GM15510 (cell line): ENCODE results near the gene ARFRP1.

ENCODE experiments used
- POLR2A ChIP-seq: IDR thresholded peaks from 3 replicates; pipeline ENCODE4 v1.6.1; 2011; ENCODE audit warnings: borderline replicate concordance; ENCODE audit not compliant: insufficient read length; ENCODE audit errors: extremely low read depth

ARFRP1 gene

DNA sequence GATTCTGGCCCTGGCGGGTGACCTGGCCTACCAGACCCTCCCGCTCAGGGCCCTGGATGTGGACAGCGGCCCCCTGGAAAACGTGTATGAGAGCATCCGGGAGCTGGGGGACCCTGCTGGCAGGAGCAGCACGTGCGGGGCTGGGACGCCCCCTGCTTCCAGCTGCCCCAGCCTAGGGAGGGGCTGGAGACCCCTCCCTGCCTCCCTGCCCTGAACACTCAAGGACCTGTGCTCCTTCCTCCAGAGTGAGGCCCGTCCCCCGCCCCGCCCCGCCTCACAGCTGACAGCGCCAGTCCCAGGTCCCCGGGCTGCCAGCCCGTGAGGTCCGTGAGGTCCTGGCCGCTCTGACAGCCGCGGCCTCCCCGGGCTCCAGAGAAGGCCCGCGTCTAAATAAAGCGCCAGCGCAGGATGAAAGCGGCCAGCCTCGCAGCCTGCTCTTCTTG lies 30.9 kb upstream of the ARFRP1 start:
- no peak for TF ChIP-seq POLR2A

DNA sequence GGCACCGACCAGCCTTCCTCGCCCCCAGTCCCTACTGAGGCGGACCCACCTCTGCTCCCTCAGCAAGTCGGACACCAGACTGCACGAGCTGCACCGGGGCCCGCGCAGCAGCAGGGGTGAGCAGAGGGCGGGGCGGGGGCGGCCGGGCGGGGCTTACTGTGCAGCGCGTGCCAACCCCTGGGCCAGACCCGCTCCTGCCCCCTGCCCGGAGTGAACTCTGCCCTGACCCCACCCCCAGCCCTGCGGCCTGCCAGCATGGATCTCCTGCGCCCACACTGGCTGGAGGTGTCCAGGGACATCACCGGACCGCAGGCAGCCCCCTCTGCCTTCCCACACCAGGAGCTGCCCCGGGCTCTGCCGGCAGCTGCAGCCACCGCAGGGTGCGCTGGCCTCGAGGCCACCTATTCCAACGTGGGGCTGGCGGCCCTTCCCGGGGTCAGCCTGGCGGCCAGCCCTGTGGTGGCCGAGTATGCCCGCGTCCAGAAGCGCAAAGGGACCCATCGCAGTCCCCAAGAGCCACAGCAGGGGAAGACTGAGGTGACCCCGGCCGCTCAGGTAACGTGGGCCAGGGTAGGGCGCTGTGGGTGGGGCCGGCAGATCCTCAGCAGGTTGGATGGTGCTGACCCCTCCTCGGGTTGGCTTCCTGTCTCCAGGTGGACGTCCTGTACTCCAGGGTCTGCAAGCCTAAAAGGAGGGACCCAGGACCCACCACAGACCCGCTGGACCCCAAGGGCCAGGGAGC lies 30.3 kb upstream of the ARFRP1 start:
- peak; percentile 63 for TF ChIP-seq POLR2A

DNA sequence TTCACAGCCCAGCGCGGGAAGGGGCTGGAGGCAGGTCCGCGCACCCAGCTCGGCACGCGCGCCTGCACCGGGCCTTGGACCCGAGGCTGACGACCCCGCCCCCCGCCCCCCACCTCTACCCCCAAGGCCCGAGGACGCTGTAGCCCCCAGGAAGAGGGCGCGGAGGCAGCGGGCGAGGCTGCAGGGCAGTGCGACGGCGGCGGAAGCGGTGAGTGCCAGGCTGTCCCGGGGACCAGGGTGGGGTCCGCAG lies 29.8 kb upstream of the ARFRP1 start:
- TF ChIP-seq POLR2A: no peak

DNA sequence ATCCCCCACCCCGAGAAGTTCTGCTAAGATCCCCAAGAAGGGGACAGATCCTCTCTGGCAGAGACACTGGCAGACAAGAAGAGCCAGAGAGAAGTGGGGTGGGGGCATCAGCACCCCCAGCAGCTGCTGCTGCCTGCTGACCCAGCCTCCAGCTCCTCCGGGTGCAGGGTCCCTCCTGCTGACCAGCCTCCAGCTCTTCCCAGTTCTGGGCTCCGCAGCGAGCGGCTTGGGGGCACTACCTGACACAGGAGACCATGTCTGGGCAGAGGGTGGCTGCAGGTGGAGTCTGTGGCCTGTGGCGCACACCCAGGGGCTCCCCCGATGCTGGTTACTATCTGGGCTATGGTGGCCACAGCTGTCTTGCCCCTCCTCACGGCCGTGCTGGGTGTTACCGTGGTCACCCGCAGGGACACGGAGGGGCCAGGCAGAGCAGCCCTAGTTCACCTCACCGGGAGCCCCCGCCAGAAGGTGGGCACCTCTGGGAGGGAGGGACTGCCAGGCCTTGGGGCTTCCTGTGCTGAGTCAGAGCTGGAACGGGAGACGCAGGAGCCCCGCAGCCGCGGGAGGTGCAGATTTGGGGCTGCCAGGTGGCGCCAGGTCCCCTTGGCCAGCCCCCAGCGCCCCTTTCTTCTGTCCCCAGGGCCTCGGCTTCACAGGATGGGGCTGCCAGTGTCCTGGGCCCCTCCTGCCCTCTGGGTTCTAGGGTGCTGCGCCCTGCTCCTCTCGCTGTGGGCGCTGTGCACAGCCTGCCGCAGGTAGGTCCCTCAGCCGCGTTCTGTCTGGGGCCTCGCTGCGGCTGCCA lies 29.3 kb upstream of the ARFRP1 start:
- TF ChIP-seq POLR2A: peak; percentile 27

DNA sequence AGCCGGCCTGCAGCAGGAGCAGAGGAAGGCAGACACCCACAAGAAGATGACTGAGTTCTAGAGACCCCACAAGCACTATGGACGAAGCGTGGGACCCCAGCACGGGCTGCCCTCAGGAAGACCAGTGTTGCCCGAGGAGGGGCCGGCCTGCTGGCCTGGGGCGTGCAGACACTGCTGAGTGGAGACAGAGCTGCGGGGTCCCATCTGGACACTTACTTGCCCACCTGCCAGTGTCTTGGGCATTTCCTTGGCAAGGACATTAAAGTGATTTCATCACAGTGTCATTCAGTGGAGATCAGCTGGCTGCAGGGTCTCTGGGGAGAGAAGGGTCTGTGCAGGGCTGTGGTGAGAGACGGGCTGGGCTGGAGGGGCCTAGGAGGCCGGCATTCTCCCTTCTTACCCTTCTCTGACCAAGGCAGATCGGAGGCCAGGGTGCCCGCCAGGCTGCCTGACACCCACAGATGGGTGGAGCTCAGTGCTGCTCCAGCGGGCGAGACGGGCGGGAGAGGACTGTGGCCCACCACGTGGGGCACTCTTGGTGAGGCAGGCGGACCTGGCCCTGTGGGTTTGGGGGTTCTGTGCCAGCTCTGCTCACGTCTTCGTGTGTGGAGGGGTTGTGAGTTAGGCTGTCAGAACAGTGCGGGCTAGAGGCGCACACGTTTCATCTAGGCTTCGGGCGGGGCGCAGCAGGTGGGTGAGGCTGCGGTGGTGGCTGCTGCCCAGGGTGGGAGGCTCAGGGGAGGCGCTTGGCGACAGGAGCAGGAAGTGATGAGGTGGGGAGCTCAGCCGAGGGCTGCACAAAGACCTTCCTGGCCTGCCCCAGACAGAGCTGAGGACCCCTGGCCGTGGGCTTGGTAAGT lies 28.3 kb upstream of the ARFRP1 start, which contains the start of gene LIME1:
Gene LIME1 (plus strand): TSS at position 806 of the 860 bp plus-strand sequence. CDS start 886 bp downstream, outside the sequence.
- TF ChIP-seq POLR2A: peak; percentile 31

DNA sequence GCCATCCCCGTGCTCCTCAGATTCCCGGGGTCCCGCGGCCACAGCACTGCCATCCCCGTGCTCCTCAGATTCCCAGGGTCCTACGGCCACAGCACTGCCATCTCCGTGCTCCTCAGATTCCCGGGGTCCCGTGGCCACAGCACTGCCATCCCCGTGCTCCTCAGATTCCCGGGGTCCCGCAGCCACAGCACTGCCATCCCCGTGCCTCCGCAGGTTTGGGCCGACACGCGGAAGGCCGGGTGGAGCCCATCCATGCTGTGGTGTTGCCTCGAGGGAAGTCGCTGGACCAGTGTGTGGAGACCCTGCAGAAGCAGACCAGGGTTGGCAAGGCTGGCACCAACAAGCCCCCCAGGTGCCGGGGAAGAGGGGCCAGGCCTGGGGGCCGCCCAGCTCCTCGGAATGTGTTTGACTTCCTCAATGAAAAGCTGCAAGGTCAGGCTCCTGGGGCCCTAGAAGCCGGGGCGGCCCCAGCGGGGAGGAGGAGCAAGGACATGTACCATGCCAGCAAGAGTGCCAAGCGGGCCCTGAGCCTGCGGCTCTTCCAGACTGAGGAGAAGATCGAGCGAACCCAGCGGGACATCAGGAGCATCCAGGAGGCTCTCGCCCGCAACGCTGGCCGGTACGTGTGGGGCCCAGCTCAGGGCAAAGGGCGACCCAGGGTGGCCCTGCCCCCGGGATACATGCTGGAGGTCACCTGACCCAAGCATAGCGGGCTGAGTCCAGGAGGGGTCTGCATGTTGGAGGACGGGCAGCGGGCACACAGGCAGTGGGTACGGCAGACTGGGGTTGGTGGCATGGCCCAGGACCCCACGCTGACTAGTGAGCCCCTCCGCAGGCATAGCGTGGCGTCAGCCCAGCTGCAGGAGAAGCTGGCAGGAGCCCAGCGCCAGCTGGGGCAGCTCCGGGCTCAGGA lies 27.4 kb upstream of the ARFRP1 start:
- no peak for TF ChIP-seq POLR2A

DNA sequence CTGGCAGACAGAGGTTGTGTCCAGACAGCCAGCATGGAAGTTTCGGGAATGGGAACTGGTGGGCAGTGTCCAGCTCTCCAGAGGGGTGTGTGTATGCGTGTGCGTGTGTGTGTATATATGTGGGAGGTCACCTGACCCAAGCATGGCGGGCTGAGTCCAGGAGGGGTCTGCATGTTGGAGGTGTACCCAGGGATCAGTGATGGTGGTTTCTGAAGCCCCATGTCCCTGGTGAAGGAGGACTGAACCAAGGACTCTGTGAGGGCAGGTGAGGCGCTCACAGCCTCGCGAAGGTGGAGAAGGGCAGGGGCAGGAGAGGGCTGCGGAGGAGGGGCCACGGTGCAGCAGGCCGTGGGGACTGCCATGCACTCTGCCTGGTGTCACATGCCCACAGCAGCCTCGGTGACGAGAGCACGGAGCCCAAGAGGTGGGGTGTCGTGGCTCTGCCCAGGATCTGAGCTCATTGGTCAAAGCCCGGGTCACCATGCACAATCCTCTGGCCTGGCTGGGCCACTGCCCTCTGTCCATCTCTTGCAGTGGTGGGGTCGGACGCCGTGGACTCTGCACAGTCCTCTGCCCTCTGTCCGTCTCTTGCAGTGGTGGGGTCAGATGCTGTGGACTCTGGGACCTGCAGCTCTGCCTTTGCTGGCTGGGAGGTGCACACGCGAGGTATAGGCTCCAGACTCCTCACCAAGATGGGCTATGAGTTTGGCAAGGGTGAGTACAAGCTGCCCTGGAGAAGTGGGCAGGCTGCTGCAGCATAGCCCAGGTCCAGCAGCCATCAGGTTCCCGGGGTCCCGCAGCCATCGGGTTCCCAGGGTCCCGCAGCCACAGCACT lies 26.6 kb upstream of the ARFRP1 start:
- no peak for TF ChIP-seq POLR2A

DNA sequence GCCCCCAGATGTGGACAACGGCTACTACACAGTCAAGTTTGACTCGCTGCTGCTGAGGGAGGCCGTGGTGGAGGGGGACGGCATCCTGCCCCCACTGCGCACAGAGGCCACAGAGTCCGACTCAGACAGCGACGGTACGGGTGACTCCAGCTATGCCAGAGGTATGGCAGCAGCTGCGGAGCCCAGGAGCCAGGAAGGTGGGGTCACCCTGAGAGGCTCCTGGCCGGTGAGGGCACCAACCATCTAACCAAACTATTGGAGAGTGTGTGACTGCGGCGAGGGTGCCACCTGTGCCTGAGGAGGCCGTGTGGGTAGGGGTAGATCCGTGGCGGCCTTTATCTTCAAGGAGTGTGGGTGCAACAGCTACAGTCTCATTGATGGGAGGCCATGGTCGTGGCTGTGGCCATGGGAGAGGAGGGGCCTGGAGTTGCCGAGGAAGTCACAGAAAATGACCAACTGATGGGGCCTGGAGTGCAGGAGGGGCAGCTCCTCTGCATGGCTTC lies 25.9 kb upstream of the ARFRP1 start:
- TF ChIP-seq POLR2A: no peak

DNA sequence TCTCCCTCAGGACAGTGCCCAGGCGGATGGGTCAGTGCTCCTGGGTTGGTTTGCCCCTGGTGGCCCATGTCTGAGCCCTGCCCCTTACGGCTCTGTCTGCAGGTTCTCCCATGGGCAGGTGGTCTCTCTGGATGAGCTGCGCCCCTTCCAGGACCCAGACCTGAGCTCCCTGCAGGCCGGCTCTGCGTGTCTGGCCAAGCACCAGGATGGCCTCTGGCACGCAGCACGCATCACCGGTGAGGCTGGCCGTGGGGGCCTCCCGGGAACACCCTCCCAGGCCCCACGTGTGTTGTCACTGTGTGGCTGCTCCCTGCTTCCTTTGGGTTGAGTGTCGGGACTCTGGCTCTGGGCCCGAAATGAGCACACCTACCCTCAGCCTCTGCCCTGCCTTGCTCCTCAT lies 25.3 kb upstream of the ARFRP1 start:
- TF ChIP-seq POLR2A: no peak

DNA sequence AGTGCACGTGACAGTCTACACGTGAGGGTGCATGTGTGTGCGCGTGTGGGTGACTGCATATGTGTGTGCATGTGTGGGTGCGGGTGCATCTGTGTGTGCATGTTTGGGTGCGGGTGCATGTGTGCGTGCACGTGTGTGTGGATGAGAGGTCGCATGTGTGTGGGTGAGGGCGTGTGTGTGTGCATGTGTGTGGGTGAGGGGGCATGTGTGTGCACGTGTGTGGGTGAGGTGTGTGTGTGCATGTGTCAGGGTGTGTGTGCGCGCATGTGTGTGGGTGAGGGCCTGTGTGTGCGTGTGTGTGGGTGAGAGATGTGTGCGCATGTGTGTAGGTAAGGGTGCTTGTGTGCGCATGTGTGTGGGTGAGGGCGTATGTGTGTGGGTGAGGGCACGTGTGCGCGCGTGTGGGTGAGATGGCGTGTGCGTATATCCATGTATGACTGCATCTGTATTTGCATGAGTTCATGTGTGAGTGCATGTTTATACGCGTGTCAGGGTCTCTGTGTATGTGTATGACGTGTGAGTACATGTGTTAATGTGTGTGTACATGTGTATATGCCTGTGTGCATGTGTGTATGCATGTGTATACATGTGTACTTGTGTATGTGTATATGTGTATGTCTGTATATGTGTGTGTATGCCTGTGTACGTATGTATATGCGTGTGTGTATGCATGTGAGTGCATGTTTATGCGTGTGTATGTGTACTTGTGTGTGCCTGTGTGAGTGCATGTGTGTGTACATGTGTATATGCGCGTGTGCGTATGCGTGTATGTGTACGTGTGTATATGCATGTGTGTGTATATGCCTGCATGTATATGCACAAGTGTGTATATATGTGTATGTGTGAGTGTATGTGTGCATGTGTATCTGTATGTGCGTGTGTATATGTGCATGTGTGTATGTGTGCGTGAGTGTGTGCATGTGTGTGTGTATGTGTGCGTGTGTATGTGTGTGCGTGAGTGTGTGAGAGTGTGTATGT lies 24.6 kb upstream of the ARFRP1 start:
- TF ChIP-seq POLR2A: no peak

DNA sequence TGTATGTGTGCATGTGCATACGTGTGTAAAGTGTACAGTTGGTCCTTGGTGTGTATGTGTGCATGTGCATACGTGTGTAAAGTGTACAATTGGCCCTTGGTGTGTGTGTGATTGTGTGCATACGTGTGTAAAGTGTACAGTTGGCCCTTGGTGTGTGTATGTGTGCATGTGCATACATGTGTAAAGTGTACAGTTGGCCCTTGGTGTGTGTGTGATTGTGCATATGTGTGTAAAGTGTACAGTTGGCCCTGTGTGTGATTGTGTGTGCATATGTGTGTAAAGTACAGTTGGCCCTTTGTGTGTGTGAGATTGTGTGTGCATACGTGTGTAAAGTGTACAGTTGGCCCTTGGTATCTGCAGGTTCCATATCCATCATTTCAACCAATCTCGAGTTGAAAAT lies 23.6 kb upstream of the ARFRP1 start:
- no peak for TF ChIP-seq POLR2A

DNA sequence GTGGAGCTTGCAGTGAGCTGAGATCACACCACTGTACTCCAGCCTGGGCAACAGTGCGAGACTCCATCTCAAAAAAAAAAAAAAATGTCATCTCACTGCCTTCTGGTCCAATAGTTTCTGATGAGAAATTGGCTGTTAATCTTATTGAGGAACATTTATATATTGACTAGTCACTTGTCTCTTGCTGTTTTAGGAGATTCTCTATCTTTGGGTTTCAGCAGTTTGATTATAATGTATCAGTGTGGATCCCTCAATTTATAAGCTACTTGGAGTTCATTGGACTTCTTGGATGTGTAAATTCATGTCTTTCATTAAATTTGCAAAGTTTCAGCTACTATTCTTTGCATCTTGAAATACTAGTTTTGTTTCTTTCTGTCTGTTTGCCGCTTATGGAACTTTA lies 11.2 kb upstream of the ARFRP1 start:
- TF ChIP-seq POLR2A: no peak

DNA sequence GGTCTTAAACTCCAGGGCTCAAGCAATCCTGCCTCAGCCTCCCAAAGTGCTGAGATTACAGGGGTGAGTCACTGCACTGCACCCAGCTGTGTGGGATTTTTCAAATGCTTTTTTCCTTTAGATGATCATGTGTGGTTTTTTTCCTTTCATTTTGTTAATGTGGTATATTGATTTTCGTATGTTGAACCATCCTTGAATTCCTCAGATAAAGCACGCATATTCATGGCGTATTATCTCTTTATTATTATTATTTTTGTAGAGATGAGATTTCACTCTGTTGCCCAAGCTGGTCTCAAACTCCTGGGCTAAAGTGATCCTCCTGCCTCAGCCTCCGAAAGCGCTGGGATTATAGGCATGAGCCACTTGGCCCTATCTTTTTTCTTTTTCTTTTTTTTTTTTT lies 7.1 kb upstream of the ARFRP1 start:
- no peak for TF ChIP-seq POLR2A

DNA sequence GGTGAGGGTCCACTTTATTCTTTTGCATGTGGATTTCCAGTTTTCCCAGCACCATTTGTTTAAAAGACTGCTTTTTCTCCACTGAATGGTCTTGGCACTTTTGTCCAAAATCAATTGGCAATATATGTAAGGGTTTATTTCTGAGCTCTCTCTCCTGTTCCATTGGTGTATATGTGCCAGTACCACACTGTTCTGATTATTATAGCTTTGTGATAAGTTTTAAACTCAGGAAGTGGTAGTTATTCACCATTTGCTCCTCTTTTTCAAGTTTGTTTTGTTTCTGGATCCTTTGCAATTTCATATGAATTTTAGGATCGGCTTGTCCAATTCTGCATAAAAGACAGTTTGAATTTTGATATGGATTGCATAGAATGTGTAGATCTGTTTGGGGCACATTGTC lies 4.4 kb upstream of the ARFRP1 start:
- TF ChIP-seq POLR2A: no peak
